D341Med (cell line): ENCODE data around the gene TENM3.

ENCODE experiments used
- DNase-seq: peaks from one replicate; pipeline ENCODE4 v3.0.0; 2012; ENCODE audit warnings: low spot score

TENM3 gene

GRCh38 chr4:182521011-182521410 is 277.8 kb downstream of the TENM3 start:
- DNase-seq, result no peak

- no peak for DNase-seq
Observed at GRCh38 chr4:182528819-182529218, 285.6 kb downstream of the TENM3 start.

DNA sequence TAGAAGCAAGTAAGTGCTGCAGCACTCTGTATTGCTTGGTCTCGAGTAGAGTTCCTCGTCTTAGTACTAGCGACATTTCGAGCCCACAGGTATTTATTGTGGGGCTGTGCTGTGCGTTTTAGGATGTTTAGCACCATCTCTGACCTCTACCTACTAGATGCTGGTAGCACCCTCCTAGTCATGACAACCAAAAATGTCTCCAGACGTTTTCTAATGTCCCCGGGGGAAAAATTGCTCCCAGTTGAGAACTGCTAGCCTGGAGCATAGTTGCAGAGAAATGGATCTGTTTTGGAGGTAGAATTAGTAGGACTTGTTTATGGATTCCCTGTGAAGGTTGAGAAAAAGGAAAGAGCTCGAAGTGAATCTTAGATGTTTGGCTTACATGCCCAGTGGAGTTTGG is 287.2 kb downstream of the TENM3 start:
- DNase-seq, result no peak

DNA sequence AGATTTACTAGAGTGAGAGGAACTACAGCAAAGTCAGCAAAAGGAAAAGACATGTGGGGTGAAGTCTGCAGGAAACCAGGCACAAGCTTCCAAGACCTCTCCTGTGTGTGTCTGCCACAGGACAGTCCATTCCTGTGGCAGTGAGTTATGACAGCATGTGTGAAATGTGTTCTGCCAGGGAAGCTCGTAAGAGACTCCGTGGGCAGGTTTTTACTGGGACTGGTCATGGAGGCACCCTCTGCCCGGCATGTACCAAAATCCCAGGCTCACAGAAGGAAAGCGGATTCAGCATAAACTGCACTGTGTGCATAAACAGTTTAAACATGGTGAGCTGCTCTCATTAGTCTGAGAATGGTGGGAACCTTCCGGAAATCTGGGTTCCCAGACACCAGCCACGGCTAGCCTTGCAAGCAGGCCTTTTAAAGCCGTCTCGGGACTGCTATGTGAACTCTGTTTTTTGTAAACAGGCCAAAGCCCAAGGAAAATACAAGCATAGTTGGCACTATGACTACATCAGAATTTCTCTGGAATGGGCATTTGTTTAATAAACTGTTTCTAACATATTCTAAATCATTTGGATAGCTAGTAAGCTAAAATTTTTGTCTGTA is 288.5 kb downstream of the TENM3 start:
- DNase-seq, result no peak

GRCh38 chr4:182532441-182532840 is 289.2 kb downstream of the TENM3 start:
- DNase-seq, result no peak

DNA sequence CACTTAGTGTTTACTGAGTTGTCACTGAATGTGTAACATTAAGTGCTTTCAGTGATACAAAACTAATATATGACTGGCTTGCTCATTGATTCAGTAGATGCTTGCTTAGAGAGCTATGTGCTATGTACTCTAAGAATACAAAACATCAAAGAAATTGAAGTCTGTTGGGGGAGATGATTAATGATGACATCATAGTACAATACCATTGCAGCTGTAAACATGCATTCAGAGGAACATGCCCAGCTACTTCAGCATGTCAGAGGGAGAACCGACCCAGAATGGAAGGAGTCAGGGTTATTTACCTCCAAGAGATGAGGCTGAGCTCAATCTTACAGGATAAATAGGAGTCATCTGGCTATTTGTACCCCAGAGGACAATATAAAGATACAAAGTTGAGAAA is 290.8 kb downstream of the TENM3 start:
- no peak for DNase-seq

DNA sequence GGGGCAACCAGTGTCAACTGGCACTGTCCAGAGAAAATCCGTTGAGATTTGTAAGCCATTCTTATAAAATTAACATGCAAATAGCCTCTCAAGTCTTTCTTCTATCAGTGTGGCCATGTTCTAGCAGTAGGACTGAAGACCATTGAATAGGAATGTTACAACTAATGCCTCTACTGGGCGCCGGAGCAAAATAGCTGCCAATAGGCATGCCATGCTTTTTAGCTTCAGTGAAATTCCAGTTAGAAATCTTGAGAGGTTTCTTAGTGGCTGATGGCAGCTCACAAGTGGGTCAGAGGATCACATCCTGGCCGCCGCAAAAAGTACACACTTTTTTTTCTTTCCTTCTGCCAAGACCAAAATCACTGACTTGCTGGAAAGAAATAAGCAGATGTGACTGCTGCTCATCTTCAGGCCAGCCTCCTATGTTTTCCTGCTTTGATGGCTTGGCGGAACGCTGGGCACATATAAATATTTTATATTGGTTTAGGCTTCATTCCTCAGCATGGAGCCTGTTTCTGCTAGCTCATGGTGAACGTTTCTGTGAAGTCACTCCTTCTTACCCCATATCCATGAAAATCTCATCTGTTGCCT is 293.1 kb downstream of the TENM3 start:
- DNase-seq, result no peak

DNA sequence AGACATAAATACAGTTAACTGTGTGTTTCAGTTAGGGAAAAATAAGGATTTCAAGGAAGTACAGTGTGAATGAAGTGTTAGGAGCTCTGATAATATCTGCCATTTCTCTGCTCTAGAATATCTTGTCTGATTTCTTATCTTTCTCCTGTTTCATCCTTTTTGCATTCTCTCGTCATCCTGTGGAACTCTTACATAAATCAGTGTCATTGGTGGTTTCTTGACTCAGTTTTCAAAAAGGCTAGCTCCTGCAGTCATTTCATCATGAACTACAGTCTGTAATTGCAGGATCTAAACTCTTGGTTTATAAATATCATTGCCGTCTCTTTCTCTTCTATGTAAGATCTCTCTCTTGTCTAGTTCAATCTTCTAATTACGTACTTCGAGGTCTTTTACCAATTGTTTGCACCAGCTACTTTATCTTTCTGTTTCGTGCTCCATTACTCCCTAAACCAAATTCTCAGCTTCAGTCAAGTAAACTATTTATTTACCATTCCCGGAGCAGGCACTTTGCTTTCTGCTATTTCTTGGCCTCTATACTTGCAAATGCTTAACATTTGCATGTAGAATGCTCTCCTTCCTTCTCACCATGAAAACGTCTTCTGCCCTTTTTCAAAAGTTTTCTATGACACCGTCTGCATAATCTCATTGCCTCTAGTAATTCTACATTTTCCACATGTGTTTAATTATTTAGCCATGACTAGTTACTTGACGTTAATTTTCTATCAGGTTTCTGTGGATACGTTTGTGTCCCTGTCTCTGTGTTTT is 294.0 kb downstream of the TENM3 start:
- no peak for DNase-seq

GRCh38 chr4:182538031-182538430 is 294.8 kb downstream of the TENM3 start:
- DNase-seq, result no peak

DNA sequence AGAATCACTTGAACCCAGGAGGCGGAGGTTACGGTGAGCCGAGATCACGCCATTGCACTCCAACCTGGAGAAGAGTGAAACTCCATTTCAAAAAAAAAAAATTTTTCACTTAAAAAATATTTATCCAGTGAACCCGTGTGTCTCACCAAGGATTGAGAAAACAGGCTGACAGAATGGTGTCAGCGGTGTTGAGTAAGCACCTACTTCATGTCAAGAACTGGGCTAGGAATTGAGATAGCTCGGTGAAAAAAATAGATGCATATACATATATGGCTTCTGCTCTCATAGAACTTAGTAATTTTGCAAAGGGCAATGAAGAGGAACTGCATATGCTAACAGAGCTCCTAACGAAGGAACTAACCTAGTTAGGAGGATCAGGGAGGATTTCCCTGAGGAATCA is 297.3 kb downstream of the TENM3 start:
- DNase-seq, result no peak

DNA sequence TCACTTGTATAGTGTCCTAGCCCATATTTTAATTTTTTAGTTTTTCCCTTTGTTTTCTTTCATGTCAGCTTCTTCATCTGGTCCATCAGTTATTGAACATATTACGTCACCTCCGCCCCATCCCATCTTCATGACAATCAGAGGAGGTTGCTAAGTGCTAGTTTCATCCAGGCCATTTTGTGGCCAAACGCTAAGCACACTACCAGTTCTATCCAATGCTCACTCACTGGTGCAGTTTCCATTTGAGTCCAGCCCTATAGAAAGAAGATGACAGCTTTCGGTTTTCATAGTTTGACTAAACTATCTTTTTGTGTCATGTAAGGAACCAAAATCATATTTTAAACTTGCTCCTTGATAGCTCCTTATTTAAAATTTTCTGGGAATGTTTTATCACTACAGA is 304.2 kb downstream of the TENM3 start:
- no peak for DNase-seq

DNA sequence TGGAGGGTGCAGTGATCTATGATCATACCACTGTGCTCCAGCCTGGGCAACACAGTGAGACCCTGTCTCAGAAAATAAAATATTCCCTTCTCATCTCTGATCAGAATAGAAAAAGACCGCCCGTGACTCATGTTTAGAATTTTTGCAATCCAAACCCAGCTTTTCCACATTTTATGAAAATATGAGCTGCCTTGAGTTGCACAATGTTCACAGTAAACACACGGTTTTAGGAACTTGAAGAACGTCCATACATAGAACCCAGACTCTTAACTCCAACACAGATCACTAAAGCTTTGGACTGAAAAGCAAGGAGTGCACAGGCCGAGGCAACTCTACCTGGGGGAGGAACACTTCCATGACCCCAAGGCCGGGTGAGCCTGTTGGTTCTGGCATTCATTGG is 305.0 kb downstream of the TENM3 start:
- DNase-seq, result no peak

- DNase-seq, result no peak
Observed at GRCh38 chr4:182549356-182549755, 306.2 kb downstream of the TENM3 start.

- no peak for DNase-seq
Observed at GRCh38 chr4:182552948-182553347, 309.7 kb downstream of the TENM3 start.

DNA sequence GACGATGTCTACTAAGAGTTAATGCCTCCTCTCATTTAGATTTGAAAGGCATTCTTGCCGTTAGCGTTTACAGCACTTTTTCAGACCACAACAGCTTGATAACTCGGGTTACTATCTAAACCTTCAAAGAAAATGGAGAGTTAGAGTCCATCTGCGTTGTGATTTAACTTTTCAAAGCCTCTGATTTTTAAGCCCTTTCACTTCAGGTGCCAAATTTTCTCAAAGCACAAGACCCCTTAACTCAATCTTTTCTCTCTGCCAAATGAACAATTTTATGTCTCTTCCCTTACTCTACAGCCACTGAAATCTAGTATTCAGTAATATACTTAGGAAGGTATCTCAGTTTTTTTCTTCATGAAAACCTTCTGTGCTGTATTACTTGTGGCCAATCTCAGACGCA is 310.5 kb downstream of the TENM3 start:
- no peak for DNase-seq

DNA sequence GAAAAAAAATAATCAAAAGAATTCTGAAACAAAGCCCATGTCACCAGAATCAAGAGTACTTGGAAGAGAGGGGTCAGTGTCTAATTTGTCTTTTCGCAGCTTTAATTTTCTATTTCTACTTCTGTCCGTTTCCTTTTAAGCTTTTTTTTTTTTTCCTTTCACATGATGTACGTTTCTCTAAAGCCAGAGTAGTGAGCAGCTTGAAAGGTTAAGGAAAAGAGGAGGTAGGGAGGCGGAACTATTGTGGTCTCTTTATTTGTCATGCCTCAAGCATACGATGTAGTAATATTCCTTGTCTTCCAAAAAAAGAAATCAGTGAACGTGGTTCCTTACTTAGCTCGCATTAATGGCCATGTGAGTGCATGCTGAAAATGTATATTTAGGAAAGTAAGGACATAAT is 311.5 kb downstream of the TENM3 start:
- no peak for DNase-seq

GRCh38 chr4:182555997-182556418 is 312.8 kb downstream of the TENM3 start:
- DNase-seq, result peak; percentile 27

DNA sequence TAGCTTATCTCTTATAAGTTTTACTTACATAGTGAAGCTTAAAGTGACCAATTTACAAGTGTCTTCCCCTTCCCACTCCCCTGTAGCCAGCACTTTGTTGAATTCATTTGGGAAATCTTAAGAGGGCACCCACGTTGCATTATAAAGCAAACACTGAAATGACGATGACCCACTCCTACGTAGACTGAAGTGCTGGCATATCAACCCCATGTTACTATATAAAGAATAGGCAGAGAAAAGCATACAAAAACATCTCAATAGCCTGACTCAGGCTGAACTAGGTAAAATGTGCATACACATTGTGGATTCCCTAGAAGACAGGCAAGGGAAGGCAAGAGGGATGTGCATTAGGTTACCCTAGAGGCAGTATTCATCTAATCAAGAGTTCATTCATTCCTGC is 313.4 kb downstream of the TENM3 start:
- DNase-seq, result no peak

DNA sequence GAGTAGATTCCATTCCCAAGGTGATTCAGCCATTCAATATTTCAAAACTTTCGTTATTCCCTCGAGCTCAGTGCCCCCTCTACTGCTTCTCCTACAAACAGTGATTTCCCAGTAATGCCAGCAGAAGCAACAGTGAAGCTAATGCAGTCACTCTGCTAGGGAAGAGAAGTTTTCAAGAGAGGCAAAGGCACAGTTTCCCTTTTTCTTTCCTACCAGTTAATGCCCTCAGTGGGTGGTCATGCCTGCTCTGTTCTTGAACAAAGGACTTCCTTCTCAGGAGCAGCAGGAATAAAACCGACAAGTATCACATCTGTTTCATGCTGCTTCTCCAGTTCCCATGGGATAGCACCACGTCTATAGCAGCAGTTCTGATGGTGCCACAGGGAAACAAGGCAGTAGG is 317.2 kb downstream of the TENM3 start:
- peak; percentile 51 for DNase-seq

- no peak for DNase-seq
Observed at GRCh38 chr4:182562350-182562749, 319.1 kb downstream of the TENM3 start.

GRCh38 chr4:182564724-182565369 is 321.6 kb downstream of the TENM3 start:
- no peak for DNase-seq

DNA sequence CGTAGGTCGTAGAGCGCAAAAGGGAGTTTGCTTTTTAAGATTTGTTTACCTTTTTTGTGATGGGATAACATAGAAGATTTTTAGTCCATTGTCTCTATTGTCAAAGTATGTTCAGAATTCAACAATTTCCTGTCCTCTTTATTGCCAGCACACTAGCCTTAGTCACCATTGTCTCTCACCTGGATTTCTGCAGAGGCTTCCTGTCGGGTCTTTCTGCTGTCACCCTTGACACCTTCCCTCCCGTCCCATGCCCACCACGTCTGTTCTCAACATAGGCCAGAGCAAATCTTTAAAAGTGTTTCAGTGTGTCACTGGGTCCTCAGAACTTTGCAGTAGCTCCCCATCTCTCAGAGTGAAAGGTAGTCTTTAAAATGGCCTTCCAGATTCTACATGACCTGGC is 323.9 kb downstream of the TENM3 start:
- no peak for DNase-seq

DNA sequence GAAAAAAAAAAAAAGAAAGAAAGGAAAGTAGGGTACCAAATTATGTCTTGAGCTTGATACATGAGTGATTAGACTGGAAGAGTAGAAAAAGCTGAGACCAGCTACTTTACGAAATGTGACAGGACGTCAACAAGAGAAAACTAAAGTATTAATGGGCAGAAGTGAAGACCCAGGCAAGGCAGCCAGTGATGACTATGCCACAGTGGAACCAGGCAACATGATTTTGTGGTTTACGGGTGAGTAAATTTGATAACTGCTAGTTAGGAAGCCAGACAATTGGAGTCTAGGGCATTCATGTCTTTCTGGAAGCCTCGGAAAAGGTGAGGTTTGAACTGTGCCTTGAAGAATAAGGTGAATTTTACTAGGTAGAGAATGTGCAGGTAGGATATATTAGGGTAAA is 326.4 kb downstream of the TENM3 start:
- no peak for DNase-seq
